Esophagus squamous epithelium (tissue), 4 donors: Measurements from ENCODE around the gene FAM180A.

ENCODE experiments used
- POLR2A ChIP-seq, 4 donors: fragments of 450-650 bp; IDR thresholded peaks; one replicate each; pipeline ENCODE4 v1.6.1; 2017; ENCODE audit warnings: antibody characterized with exemption in 4 of 4, mild to moderate bottlenecking in 4 of 4, moderate library complexity in 3 of 4
- TF ChIP-seq, protein P1 (sequence below), 6 experiments: fragments of 450-650 bp in 4 of 6; fragments of 200-600 bp in 2 of 6; sonication (generic) in 2 of 6; IDR thresholded peaks; one replicate each; pipeline ENCODE4 v1.5.1; 2016 to 2019; ENCODE audit warnings: antibody characterized with exemption in 6 of 6, mild to moderate bottlenecking in 4 of 6, moderate library complexity in 4 of 6

DNA sequence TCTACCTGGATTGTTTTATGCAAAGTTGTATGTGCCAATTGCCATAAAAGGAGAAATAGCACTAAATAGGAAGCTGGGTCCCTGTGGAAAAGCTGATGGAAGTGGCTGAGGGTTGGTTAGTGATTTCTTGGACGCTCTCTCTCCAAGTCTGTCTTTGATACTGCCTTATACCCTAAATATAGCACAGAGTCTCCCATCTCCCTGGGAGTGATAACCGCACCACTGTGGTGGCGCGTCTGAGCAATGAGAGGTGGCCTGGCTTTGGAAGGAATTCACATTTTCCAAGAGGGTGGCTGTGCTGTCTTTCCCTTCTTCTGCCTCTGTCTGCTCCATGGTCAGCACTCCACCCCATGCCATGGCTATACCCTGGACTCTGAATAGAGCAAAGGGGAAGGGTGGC lies 55.1 kb downstream of the FAM180A start:
- TF ChIP-seq, protein P1, sequence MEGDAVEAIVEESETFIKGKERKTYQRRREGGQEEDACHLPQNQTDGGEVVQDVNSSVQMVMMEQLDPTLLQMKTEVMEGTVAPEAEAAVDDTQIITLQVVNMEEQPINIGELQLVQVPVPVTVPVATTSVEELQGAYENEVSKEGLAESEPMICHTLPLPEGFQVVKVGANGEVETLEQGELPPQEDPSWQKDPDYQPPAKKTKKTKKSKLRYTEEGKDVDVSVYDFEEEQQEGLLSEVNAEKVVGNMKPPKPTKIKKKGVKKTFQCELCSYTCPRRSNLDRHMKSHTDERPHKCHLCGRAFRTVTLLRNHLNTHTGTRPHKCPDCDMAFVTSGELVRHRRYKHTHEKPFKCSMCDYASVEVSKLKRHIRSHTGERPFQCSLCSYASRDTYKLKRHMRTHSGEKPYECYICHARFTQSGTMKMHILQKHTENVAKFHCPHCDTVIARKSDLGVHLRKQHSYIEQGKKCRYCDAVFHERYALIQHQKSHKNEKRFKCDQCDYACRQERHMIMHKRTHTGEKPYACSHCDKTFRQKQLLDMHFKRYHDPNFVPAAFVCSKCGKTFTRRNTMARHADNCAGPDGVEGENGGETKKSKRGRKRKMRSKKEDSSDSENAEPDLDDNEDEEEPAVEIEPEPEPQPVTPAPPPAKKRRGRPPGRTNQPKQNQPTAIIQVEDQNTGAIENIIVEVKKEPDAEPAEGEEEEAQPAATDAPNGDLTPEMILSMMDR (IDR thresholded peaks at IDR 0.05): no peak
- no peak for TF ChIP-seq POLR2A (IDR thresholded peaks at IDR 0.05)
